GM12872 (cell line): Measurements from ENCODE around the gene PRR20G.

Experiments
- CTCF ChIP-seq: IDR thresholded peaks from 3 replicates; pipeline ENCODE4 v1.5.1; 2011; ENCODE audit warnings: low read depth, mild to moderate bottlenecking, low read length, moderate library complexity; ENCODE audit not compliant: insufficient read depth

Gene PRR20G

GRCh38 chr3:127266186-127266585 is 21.7 kb downstream of the PRR20G start:
- TF ChIP-seq CTCF = no peak

- no peak for TF ChIP-seq CTCF
Observed at GRCh38 chr3:127265581-127265981, 22.3 kb downstream of the PRR20G start.

GRCh38 chr3:127264794-127265514 is 22.9 kb downstream of the PRR20G start:
- TF ChIP-seq CTCF = no peak

GRCh38 chr3:127264292-127264691 is 23.6 kb downstream of the PRR20G start:
- no peak for TF ChIP-seq CTCF

GRCh38 chr3:127263586-127264231 is 24.1 kb downstream of the PRR20G start:
- TF ChIP-seq CTCF = no peak

- TF ChIP-seq CTCF = no peak
Observed at GRCh38 chr3:127263037-127263436, 24.8 kb downstream of the PRR20G start.

- TF ChIP-seq CTCF = no peak
Observed at GRCh38 chr3:127262533-127262932, 25.3 kb downstream of the PRR20G start.
